Duodenal mucosa (tissue), 2 donors: Measurements from ENCODE around the gene SS18L1.

Experiments used
- H3K27ac ChIP-seq: one replicate; pipeline ENCODE4 v1.7.0; 2013; ENCODE audit warnings: low read depth, low read length
- H3K27me3 ChIP-seq, 2 donors: one replicate each; pipeline ENCODE4 v1.7.0; 2013; ENCODE audit warnings: low read length in 2 of 2, control low read depth in 1 of 2; ENCODE audit not compliant: insufficient read depth in 2 of 2, control insufficient read depth in 1 of 2
- H3K36me3 ChIP-seq, 2 donors: one replicate each; pipeline ENCODE4 v1.7.0; 2013; ENCODE audit warnings: low read length in 2 of 2, control low read depth in 1 of 2; ENCODE audit not compliant: insufficient read depth in 2 of 2, control insufficient read depth in 1 of 2
- H3K4me1 ChIP-seq, 2 donors: one replicate each; pipeline ENCODE4 v1.7.0; 2013; ENCODE audit warnings: low read length in 2 of 2, control low read depth in 1 of 2; ENCODE audit not compliant: insufficient read depth in 2 of 2, control insufficient read depth in 1 of 2
- H3K4me3 ChIP-seq, 2 donors: one replicate each; pipeline ENCODE4 v1.7.0; 2013; ENCODE audit warnings: low read length in 2 of 2, low read depth in 1 of 2
- H3K9ac ChIP-seq, 2 donors: one replicate each; pipeline ENCODE4 v1.7.0; 2013; ENCODE audit warnings: low read length in 2 of 2, low read depth in 1 of 2
- H3K9me3 ChIP-seq, 2 donors: one replicate each; pipeline ENCODE4 v1.7.0; 2013; ENCODE audit warnings: low read length in 2 of 2, control low read depth in 1 of 2; ENCODE audit not compliant: control insufficient read depth in 1 of 2

The SS18L1 gene

GRCh38 chr20:62170536-62170935 lies 27.0 kb downstream of the SS18L1 start:
- no peak overlapping the region for H3K4me3 ChIP-seq
- no peak overlapping the region for H3K27ac ChIP-seq
- no peak overlapping the region for H3K9ac ChIP-seq
- H3K4me1 ChIP-seq, result no peaks in the 10 kb centered on the region
- H3K27me3 ChIP-seq, result no peaks in the 10 kb centered on the region
- H3K36me3 ChIP-seq, result peaks cover 13 to 39% of the 10 kb centered on the region in 2 donors
- no peaks in the 10 kb centered on the region for H3K9me3 ChIP-seq

GRCh38 chr20:62171245-62171644 lies 27.7 kb downstream of the SS18L1 start:
- Histone ChIP-seq H3K9ac (no peak overlapping the region), H3K27ac (no peak overlapping the region), H3K4me1 (no peaks in the 10 kb centered on the region), H3K4me3 (no peak overlapping the region), H3K27me3 (no peaks in the 10 kb centered on the region), H3K9me3 (no peaks in the 10 kb centered on the region), H3K36me3 (peaks cover 7 to 38% of the 10 kb centered on the region in 2 donors)

DNA sequence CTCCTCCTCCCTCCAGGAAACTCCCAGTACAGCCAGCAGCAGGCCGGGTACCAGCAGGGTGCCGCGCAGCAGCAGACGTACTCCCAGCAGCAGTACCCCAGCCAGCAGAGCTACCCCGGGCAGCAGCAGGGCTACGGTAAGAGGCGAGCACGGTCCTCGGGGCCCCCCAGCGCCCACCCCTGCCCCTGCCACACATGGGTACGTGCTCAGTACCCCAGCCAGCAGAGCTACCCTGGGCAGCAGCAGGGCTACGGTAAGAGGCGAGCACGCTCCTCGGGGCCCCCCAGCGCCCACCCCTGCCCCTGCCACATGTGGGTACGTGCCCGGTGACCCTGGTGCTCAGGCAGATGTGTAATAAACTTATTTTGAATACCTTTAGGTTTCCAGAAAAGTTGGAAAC lies 29.1 kb downstream of the SS18L1 start:
- H3K36me3 ChIP-seq, result peaks cover 5 to 40% of the 10 kb centered on the region in 2 donors
- H3K27ac ChIP-seq, result no peak overlapping the region
- no peaks in the 10 kb centered on the region for H3K27me3 ChIP-seq
- H3K4me3 ChIP-seq, result no peak overlapping the region
- no peaks in the 10 kb centered on the region for H3K4me1 ChIP-seq
- H3K9ac ChIP-seq, result no peak overlapping the region
- no peaks in the 10 kb centered on the region for H3K9me3 ChIP-seq

DNA sequence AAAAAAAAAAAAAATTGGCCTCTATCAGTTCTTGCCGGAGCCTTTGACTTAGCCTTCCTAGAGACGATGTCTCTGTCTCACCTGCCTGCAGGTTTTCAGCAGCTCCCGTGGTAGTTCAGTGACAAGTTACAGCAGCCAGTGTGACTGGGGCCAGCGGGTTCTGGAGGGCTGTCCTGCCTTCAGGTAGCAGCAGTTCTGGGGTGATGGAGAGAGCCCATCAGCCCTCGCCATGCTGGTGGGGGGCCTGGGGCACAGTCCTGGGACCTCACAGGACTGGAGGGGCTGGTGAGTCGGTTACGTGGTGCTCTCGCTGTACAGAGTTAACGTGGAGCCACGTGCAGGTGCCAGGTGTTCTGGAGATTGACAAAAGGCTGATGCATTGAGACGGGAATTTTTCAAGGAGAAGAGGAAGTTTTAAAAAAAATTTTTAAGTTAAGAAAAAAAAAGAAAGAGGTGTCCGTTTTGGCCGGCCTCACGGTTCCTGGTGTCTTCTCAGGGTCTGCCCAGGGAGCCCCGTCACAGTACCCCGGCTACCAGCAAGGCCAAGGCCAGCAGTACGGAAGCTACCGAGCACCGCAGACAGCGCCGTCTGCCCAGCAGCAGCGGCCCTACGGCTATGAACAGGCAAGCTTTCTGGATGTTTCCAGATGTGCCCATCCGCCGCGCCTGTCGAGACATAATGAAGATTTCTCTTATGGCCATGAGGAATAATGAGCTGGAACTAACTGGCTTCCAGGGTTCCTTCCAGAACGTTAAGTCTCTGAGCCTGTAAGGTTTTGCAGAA lies 30.6 kb downstream of the SS18L1 start:
- H3K9ac ChIP-seq, result no peak overlapping the region
- H3K4me1 ChIP-seq, result no peaks in the 10 kb centered on the region
- H3K27me3 ChIP-seq, result no peaks in the 10 kb centered on the region
- H3K4me3 ChIP-seq, result no peak overlapping the region
- H3K36me3 ChIP-seq, result peaks cover under 1 to 35% of the 10 kb centered on the region in 2 donors
- H3K9me3 ChIP-seq, result no peaks in the 10 kb centered on the region
- no peak overlapping the region for H3K27ac ChIP-seq

DNA sequence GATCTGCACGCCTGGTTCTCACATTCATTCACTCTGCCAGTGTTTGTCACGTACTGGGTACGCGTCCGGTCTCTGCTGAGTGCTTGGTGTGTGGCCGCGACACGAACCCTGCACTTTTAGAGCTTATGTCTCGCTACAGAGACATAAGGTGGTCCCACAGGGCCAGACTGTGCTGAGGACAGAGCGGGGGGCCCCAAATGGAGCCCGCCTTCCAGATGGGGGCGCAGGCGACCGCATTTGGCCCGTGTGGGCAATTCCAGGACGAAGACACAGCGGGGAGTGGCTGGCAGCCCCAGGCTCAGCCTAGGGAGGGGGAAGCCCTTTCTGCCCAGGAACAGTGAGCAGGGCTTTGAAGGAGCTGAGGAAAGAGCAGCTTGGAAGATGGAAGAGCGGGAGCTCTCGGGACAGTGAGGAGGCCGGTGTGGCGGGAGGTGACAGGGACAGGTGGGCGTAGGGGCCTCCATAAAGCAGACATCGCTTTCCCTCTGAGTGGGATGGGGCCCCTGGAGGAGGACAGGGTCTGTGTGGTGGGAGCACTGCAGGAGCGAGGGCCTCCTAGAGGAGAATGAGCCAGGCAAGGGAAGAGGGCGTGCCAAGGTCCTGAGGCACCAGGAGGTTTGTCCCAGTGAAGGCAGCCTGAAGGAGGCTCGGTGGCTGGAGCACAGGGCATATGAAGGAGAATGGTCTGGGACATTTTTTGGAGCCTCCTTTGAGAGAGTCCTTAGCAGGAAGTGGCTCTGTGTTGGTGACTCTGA lies 31.5 kb downstream of the SS18L1 start:
- no peaks in the 10 kb centered on the region for H3K9me3 ChIP-seq
- no peaks in the 10 kb centered on the region for H3K27me3 ChIP-seq
- peaks cover 0 to 31% of the 10 kb centered on the region in 2 donors for H3K36me3 ChIP-seq
- H3K4me3 ChIP-seq, result no peak overlapping the region
- no peaks in the 10 kb centered on the region for H3K4me1 ChIP-seq
- no peak overlapping the region for H3K9ac ChIP-seq
- H3K27ac ChIP-seq, result no peak overlapping the region

DNA sequence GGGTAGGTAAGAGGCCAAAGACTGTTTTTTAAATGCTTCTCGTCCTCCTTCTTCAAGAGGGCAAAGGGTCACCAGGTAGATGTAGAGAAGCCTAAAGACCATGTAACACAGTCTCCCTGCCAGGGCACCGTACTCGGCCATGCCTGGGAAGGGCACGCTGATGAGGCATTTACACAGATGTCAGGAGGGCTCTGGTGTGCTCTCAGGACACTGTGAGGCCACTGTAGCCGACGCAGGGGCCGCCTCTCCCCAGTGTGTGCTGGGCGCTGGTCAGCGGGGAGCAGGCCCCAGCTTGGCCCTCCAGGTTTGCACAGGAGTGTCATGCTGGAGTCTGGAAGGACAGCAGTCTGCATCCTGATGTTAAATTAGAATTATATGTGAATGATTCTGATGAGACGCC lies 32.1 kb downstream of the SS18L1 start:
- Histone ChIP-seq H3K9ac (no peak overlapping the region), H3K27me3 (no peaks in the 10 kb centered on the region), H3K4me1 (no peaks in the 10 kb centered on the region), H3K36me3 (peaks cover 0 to 31% of the 10 kb centered on the region in 2 donors), H3K9me3 (no peaks in the 10 kb centered on the region), H3K4me3 (no peak overlapping the region), H3K27ac (no peak overlapping the region)

- Histone ChIP-seq H3K4me3 (no peak overlapping the region), H3K9ac (no peak overlapping the region), H3K36me3 (peaks cover 0 to 31% of the 10 kb centered on the region in 2 donors), H3K27me3 (no peaks in the 10 kb centered on the region), H3K4me1 (peaks cover 3% of the 10 kb centered on the region in 2 donors), H3K27ac (no peak overlapping the region), H3K9me3 (no peaks in the 10 kb centered on the region)
Measured at GRCh38 chr20:62176866-62177265, 33.3 kb downstream of the SS18L1 start.

GRCh38 chr20:62177307-62177706 lies 33.7 kb downstream of the SS18L1 start:
- peaks cover 6 to 7% of the 10 kb centered on the region in 2 donors for H3K4me1 ChIP-seq
- no peaks in the 10 kb centered on the region for H3K27me3 ChIP-seq
- peaks cover 0 to 31% of the 10 kb centered on the region in 2 donors for H3K36me3 ChIP-seq
- no peak overlapping the region for H3K9ac ChIP-seq
- no peak overlapping the region for H3K27ac ChIP-seq
- no peaks in the 10 kb centered on the region for H3K9me3 ChIP-seq
- no peak overlapping the region for H3K4me3 ChIP-seq

DNA sequence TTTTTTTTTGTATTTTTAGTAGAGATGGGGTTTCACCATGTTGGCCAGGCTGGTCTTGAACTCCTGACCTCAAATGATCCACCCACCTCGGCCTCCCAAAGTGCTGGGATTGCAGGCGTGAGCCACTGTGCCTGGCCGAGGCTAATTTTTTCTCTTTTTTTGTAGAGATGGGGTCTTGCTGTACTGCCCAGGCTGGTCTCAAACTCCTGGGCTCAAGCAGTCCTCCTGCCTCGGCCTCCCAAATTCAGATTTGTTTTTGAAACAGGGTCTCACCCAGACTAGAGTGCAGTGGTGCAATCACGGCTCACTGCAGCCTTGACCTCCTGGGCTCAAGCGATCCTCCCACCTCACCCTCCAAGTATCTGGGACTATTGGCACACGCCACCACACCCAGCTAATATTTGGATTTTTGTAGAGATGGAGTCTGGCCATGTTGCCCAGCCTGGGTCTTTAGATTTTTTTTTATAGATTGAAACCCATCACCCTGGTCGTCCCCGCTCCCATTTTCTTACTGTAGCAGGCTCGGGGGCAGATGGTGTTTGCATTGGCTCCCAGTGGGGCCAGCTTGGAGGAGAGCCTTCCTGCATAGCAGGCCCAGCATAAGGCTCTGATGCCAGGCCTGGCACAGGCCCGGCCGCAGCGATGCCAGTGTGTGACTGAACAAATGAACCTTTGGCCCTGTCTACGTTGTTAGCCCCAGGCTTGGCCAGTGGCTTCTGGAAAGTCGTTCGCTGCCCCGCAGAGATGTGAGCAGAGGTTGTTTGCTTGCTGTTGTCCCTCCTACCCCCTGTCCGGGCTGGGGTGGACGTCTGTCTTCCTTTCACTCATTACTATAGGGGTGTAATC lies 35.0 kb downstream of the SS18L1 start:
- no peak overlapping the region for H3K4me3 ChIP-seq
- peaks cover 10% of the 10 kb centered on the region in 2 donors for H3K4me1 ChIP-seq
- no peak overlapping the region for H3K27ac ChIP-seq
- no peak overlapping the region for H3K9ac ChIP-seq
- no peaks in the 10 kb centered on the region for H3K27me3 ChIP-seq
- H3K9me3 ChIP-seq, result no peaks in the 10 kb centered on the region
- H3K36me3 ChIP-seq, result peaks cover 0 to 31% of the 10 kb centered on the region in 2 donors

GRCh38 chr20:62179162-62179504 lies 35.6 kb downstream of the SS18L1 start:
- H3K36me3 ChIP-seq, result peaks cover 0 to 31% of the 10 kb centered on the region in 2 donors
- no peaks in the 10 kb centered on the region for H3K9me3 ChIP-seq
- peaks cover 13 to 16% of the 10 kb centered on the region in 2 donors for H3K4me1 ChIP-seq
- no peak overlapping the region for H3K27ac ChIP-seq
- H3K9ac ChIP-seq, result no peak overlapping the region
- no peaks in the 10 kb centered on the region for H3K27me3 ChIP-seq
- H3K4me3 ChIP-seq, result no peak overlapping the region
